ENCODE measurements around the gene KLHDC9.

GRCh38 chr1:161079436-161080110, 18.6 kb upstream of the KLHDC9 start:
- TF ChIP-seq CTCF (IDR thresholded peaks at IDR 0.05) = no peak
- TF ChIP-seq POLR2A (IDR thresholded peaks at IDR 0.05) = no peak

Measured in right lobe of liver (tissue), 4 donors.